ENCODE data around the gene ATP7B.

DNA sequence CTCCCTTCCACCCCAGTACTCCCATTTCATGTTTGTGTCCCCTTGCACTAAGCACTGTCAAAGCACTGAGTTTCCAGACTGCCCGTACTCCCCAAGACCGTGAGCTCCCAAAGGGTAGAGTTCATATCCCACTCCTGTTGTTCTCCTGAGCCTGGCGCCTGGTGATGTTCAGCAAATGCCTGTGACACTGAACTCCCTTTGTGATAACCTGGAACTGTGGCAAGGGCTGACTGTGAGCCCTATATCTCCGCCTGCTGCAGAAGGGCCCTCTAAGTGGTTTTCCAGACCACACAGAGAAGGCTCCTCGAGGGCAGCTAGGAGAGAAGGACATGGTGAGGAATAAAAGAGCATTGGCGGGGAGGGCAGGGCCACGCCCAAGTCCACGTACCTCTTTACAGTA, 67.5 kb downstream of the ATP7B start:
- TF ChIP-seq, protein P1, sequence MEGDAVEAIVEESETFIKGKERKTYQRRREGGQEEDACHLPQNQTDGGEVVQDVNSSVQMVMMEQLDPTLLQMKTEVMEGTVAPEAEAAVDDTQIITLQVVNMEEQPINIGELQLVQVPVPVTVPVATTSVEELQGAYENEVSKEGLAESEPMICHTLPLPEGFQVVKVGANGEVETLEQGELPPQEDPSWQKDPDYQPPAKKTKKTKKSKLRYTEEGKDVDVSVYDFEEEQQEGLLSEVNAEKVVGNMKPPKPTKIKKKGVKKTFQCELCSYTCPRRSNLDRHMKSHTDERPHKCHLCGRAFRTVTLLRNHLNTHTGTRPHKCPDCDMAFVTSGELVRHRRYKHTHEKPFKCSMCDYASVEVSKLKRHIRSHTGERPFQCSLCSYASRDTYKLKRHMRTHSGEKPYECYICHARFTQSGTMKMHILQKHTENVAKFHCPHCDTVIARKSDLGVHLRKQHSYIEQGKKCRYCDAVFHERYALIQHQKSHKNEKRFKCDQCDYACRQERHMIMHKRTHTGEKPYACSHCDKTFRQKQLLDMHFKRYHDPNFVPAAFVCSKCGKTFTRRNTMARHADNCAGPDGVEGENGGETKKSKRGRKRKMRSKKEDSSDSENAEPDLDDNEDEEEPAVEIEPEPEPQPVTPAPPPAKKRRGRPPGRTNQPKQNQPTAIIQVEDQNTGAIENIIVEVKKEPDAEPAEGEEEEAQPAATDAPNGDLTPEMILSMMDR (conservative IDR thresholded peaks at IDR 0.05; ENCODE audit: low read depth, low read length): no peak
- TF ChIP-seq RFX5 (IDR thresholded peaks at IDR 0.05; ENCODE audit: low read depth, low read length) (no peak), RCOR1 (IDR thresholded peaks at IDR 0.05; ENCODE audit: insufficient replicate concordance, low read length) (no peak), RAD21 (IDR thresholded peaks at IDR 0.05; ENCODE audit: low read length) (no peak), FOS (IDR thresholded peaks at IDR 0.05; ENCODE audit: low read depth, low read length) (no peak), POLR2A (IDR thresholded peaks at IDR 0.05; ENCODE audit: low read depth, low read length) (no peak), MXI1 (IDR thresholded peaks at IDR 0.05; ENCODE audit: borderline replicate concordance, low read depth, low read length) (no peak), CEBPB (IDR thresholded peaks at IDR 0.05; ENCODE audit: low read depth, low read length) (no peak), BHLHE40 (IDR thresholded peaks at IDR 0.05; ENCODE audit: low read depth, low read length) (no peak), NFE2L2 (IDR thresholded peaks at IDR 0.05; ENCODE audit: low read depth, low read length) (no peak), MAZ (IDR thresholded peaks at IDR 0.05; ENCODE audit: borderline replicate concordance, low read depth, low read length) (no peak), MAFK (IDR thresholded peaks at IDR 0.05; ENCODE audit: low read depth, low read length) (no peak)
- TF ChIP-seq, protein P2, sequence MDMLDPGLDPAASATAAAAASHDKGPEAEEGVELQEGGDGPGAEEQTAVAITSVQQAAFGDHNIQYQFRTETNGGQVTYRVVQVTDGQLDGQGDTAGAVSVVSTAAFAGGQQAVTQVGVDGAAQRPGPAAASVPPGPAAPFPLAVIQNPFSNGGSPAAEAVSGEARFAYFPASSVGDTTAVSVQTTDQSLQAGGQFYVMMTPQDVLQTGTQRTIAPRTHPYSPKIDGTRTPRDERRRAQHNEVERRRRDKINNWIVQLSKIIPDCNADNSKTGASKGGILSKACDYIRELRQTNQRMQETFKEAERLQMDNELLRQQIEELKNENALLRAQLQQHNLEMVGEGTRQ (IDR thresholded peaks at IDR 0.05; ENCODE audit: low read depth, low read length): no peak
- TF ChIP-seq, protein P3, sequence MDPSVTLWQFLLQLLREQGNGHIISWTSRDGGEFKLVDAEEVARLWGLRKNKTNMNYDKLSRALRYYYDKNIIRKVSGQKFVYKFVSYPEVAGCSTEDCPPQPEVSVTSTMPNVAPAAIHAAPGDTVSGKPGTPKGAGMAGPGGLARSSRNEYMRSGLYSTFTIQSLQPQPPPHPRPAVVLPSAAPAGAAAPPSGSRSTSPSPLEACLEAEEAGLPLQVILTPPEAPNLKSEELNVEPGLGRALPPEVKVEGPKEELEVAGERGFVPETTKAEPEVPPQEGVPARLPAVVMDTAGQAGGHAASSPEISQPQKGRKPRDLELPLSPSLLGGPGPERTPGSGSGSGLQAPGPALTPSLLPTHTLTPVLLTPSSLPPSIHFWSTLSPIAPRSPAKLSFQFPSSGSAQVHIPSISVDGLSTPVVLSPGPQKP (IDR thresholded peaks at IDR 0.05; ENCODE audit: borderline replicate concordance, low read depth, low read length): no peak

Data from IMR-90 (cell line).